HG02870 (cell line): ENCODE results near the gene FEZ2.
A peak's percentile ranks its signal among the peaks of the same experiment; 100 is the strongest.

Experiments
- ATAC-seq: cut with Tn5 transposase; IDR thresholded peaks from one replicate; pipeline ENCODE4 v1.9.1; 2021; ENCODE audit warnings: mild to moderate bottlenecking, moderate library complexity; ENCODE audit not compliant: unreplicated experiment

The FEZ2 gene

GRCh38 chr2:36562973-36563532, 34.9 kb downstream of the FEZ2 start:
- ATAC-seq: no peak

- ATAC-seq: no peak
Measured at GRCh38 chr2:36562240-36562639, 35.7 kb downstream of the FEZ2 start.

GRCh38 chr2:36561237-36561944, 36.6 kb downstream of the FEZ2 start:
- ATAC-seq: no peak

GRCh38 chr2:36560726-36561125, 37.2 kb downstream of the FEZ2 start:
- ATAC-seq: no peak

- ATAC-seq: no peak
Measured at GRCh38 chr2:36559221-36559942, 38.6 kb downstream of the FEZ2 start.

- ATAC-seq: no peak
Measured at GRCh38 chr2:36556842-36557241, 41.1 kb downstream of the FEZ2 start.

GRCh38 chr2:36555789-36556188, 42.2 kb downstream of the FEZ2 start:
- ATAC-seq: no peak

- no peak for ATAC-seq
Measured at GRCh38 chr2:36554531-36554930, 43.4 kb downstream of the FEZ2 start.

- no peak for ATAC-seq
Measured at GRCh38 chr2:36553683-36554082, 44.3 kb downstream of the FEZ2 start.

- ATAC-seq: no peak
Measured at GRCh38 chr2:36550006-36550405, 48.0 kb downstream of the FEZ2 start.

GRCh38 chr2:36549165-36549574, 48.8 kb downstream of the FEZ2 start:
- no peak for ATAC-seq

- no peak for ATAC-seq
Measured at GRCh38 chr2:36547906-36548305, 50.1 kb downstream of the FEZ2 start.

- no peak for ATAC-seq
Measured at GRCh38 chr2:36545871-36546416, 52.0 kb downstream of the FEZ2 start.

GRCh38 chr2:36544638-36545338, 53.2 kb downstream of the FEZ2 start:
- ATAC-seq: no peak

- no peak for ATAC-seq
Measured at GRCh38 chr2:36541891-36542595, 55.9 kb downstream of the FEZ2 start.

GRCh38 chr2:36540986-36541754, 56.8 kb downstream of the FEZ2 start:
- no peak for ATAC-seq

GRCh38 chr2:36539631-36540030, 58.3 kb downstream of the FEZ2 start:
- ATAC-seq: peak; percentile 49

- ATAC-seq: no peak
Measured at GRCh38 chr2:36538335-36538734, 59.6 kb downstream of the FEZ2 start.

- no peak for ATAC-seq
Measured at GRCh38 chr2:36536776-36537175, 61.2 kb downstream of the FEZ2 start.

GRCh38 chr2:36535099-36535498, 62.9 kb downstream of the FEZ2 start:
- ATAC-seq: no peak
